Activated CD8-positive, alpha-beta memory T cell treated with anti-CD3 and anti-CD28 coated beads, Interleukin-2, amount 50 U/mL, for 24 hours (primary cell): ENCODE results near the gene ZNF490.
A peak's percentile ranks its signal among the peaks of the same experiment; 100 is the strongest.
"Not testable (repeated sequence)": the region's sequence is repeated elsewhere in the genome, so short reads cannot be mapped to it uniquely, and the experiment has no call there.

Experiments
- DNase-seq: peaks from one replicate; pipeline ENCODE4 v3.0.0-alpha.2; 2020; ENCODE audit errors: extremely low read depth

Gene ZNF490

DNA sequence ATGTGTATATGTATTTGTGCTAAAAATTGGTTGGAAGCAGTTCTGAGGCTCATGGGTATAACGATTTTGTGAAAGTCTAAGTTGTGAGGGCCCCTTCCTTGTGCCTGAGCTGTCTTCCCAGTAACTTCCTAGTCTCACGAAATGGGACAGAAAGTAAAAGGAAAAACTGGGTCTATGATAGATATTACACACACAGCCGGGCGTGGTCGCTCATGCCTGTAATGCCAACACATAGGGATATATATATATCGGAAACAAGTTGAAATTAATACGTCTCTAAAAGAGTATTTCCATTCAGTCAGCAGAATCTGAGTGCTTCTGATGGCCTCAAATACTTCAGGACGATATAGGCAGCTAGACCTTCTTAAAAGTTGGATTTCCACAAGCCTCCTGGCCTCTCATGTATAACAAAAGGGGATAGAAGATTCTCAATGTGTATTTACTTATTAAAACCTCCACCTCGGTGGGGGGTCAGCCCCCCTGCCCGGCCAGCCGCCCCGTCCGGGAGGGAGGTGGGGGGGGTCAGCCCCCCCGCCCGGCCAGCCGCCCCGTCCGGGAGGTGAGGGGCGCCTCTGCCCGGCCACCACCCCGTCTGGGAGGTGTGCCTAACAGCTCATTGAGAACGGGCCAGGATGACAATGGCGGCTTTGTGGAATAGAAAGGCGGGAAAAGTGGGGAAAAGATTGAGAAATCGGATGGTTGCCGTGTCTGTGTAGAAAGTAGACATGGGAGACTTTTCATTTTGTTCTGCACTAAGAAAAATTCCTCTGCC lies 10.8 kb upstream of the ZNF490 start:
- DNase-seq: not testable (repeated sequence)

DNA sequence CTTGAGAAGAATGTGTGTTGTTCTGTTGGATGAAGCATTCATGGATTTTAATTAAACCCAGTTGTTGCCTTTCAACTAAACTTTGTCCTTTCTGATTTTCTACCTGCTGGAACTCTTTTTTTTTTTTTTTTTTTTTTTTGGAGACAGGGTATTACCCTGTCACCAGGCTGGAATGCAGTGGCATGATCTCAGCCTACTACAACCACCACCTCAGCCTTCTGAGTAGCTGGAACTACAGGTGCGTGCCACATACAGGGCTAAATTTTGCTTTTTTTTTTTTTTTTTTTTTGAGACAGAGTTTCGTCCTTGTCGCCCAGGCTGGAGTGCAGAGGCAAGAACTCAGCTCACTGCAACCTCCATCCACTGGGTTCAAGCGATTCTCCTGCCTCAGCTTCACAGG lies 7.0 kb upstream of the ZNF490 start:
- no peak for DNase-seq

DNA sequence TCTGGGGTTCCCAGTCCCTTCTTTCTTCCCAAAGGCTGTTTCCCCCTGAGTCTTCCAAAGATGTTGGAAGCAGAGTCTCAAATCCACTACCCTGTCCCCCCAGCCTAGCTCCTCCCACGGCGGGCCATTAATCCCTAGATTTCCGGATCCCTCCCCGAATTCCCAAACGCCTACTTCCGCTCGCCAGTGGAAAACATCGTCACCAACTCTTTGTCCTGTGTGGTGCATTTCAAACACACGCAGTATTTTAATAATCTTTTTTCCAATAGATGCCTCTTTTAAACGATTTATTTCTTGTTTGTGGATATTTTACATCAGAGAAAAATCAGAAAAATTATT lies 717 bp upstream of the ZNF490 start:
- DNase-seq: no peak

DNA sequence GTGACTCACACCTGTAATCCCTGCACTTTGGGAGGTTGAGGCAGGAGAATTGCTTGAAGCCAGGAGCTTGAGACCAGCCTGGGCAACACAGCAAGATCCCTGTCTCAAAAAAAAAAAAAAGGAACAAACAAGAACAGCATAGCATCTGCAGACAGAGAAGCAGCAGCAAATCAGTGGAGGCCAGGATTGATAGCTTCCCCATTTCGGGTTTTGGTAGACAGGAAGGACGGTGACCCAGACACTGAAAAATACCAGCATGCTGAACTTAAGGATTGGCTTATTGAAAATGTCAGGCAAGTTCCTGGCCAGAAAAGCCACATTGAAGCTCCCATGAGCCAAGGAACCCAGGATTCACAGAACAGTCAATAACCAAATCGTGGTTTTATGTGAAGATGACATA lies 3.0 kb downstream of the ZNF490 start:
- DNase-seq: no peak

DNA sequence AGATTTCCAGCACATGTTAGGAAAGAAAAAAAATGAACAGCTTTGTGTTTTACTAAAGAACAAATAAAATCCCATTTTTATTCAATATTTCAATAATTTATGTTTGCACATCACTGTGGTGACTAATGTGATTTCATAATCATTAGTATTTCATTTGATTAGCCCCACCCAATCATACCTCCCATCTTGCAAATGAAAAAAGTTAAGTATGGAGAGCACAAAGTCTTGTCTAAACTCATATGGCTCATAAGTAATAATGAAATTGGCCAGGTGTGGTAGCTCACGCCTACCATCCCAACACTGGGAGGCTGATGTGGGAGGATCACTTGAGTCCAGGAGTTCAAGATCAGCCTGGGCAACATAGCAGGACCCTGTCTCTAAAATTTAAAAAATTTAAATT lies 3.8 kb downstream of the ZNF490 start:
- DNase-seq: no peak

DNA sequence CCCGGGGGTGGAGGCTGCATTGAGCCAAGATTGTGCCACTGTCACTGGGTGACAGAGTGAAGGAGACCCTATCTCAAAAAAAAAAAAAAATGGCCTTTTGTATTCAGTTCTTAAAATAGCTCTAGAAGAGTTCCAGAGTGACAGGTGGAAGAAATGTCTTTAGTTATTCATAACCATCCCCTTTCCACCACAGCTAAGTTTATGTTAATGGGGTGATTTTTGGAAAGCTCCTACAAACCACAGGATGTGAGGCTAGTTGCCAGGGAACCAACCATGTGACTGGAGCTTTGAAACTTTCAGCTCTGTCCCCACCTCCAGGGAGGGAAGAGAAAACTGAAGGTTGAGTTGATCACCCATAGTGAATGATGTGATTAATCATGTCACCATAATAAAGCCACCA lies 6.9 kb downstream of the ZNF490 start:
- no peak for DNase-seq

DNA sequence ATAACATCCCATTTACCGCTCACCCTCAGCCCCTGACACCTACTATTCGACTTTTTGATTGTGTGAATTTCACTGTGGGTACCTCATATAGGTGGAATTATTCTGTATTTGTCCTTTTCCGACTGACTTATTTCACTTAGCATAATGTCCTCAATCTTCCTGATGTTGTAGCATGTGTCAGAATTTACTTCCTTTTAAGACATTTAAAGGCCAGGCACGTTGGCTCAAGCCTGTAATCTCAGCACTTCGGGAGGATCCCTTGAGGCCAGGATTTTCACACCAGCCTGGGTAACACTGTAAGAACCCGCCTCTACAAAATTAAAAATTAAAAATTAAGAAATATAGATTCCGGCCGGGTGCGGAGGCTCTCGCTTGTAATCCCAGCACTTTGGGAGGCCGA lies 13.0 kb downstream of the ZNF490 start:
- DNase-seq: no peak

DNA sequence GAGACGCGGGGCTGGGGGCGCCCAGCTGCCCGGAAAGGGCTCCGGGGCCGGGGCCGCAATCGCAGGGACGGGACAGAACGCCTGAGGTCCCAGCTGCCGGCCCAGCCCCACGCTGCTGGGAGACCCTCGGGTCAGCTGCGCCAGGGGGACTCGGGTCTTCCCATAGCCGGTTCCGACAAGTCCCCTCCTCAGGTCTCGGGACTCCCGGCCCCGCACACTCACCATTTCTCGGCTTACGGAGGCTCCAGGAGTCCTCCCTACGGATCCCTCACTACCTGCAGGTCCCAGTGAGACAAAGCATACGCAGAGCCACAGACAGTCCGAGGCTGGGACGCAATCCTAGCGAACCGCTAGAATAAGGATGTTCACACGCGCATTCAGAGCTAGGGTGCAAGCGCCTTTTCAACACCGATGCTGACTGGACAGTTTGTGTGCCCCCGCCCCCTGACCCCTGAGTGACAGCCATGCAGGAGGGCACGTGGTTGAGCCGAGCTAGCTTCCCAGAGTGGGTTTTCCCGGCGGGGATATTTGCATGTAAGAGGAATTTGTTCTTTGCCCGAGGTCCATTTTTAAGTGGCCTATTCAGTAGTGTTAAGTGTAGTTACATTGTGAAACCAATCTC lies 13.6 kb downstream of the ZNF490 start:
- DNase-seq: no peak

DNA sequence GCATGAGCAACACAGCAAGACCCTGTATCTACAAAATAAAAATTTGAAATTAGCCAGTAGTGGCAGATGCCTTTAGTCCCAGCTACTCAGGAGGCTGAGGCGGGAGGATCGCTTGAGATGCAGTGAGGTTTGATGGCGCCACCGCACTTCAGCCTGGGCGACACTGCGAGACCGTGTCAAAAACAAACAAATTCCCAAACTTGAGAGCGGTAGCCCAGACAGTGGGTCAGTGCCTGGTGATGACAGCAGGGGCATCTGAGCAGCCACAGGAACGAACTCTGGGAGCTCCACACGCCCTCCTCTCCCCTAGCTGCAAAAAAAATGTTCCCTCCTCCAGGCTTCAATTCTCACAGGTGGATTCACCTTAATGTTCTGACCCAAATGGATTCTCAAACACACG lies 14.1 kb downstream of the ZNF490 start:
- DNase-seq: no peak

DNA sequence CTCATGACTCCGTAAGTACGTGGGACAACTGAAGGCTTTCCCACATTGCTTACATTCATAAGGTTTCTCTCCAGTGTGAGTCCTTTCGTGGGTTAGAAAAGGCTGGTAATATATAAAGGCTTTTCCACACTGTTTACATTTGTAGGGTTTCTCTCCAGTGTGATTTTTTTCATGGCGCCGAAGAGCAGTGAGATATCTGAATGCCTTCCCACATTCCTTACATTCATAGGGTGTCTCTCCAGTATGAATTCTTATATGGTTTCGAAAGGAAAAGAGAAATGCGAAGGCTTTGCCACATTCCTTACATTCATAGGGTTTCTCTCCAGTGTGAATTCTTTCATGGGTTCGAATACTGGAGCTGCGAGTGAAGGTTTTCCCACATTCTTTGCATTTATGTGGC lies 29.5 kb downstream of the ZNF490 start:
- no peak for DNase-seq

DNA sequence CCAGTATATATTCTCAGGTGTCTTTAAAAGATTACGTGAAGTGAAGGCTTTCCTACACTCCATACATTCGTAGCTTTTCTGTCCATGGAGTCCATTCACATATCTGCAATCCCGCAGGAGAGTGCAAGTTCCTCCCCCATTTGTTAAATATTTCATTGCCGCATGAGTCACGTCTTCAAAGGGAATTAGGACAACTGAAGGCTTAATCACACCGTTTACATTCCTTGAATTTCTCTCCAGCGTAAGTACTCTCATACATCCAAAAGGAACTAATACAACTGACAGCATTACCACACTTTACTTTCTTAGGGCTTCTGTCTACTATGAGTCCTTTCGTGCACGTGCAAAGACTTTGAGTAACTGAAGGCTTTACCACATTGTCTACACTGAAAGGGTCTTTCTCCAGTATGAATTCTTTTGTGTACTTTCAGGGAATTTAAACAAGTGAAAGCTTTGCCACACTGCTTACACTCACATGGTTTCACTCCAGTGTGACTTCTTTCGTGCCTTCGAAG lies 30.4 kb downstream of the ZNF490 start:
- DNase-seq: no peak

DNA sequence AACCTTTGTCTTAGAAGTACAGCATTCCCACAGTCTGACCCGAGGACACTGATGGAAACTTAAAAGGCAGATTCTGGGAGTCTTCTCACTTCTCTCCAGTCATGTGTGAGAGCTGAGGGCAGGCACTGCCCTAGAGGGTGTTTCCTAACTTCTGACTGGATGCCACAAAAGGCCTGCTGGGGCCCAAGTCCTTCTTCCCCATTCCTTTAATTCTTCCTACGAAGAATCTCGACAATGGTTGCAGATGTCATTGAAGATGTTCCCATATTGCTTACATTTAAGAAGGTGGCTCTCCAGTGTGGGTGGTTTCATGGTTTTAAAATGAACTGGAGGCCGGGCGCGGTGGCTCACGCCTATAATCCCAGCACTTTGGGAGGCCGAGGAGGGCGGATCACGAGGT lies 32.0 kb downstream of the ZNF490 start:
- DNase-seq: no peak

DNA sequence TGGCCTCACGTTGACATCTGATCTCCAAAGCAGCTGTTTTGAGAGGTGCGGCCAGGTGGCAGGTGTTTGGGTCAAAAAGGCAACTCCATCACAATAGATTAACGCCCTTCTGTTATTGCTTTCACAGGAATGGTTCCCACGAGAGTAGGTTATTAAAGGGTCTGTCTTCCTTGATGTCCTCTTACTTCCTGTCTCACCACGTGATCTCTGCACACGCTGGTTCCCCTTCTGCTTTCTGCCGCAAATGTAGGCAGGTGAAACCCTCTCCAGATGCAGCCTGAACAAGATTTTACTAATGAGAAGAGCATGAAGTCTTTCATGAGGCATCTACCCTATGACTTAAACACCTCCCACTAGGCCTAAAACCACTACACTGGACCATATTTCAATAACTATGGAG lies 36.6 kb downstream of the ZNF490 start:
- DNase-seq: no peak

DNA sequence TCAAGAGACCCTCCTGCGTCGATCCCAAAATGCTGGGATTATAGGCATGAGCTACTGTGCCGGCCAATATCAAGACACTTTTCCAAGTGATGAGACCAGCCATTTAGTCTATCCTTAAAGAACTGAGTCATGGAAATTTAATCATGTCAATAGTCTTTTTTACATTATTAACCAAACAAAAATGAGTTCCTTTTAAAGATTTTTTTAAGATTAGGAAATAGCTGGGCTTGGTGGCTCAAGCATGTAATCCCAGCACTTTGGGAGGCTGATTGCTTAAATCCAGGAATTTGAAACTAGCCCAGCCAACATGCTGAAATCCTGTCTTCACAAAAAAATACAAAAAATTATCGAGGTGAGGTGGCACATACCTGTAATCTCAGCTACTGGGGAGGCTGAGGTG lies 42.7 kb downstream of the ZNF490 start:
- no peak for DNase-seq

DNA sequence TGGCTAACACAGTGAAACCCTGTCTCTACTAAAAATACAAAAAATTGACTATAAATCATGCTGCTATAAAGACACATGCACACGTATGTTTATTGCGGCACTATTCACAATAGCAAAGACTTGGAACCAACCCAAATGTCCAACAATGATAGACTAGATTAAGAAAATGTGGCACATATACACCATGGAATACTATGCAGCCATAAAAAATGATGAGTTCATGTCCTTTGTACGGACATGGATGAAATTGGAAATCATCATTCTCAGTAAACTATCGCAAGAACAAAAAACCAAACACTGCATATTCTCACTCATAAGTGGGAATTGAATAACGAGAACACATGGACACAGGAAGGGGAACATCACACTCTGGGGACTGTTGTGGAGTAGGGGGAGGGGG lies 44.2 kb downstream of the ZNF490 start:
- not testable (repeated sequence) for DNase-seq

DNA sequence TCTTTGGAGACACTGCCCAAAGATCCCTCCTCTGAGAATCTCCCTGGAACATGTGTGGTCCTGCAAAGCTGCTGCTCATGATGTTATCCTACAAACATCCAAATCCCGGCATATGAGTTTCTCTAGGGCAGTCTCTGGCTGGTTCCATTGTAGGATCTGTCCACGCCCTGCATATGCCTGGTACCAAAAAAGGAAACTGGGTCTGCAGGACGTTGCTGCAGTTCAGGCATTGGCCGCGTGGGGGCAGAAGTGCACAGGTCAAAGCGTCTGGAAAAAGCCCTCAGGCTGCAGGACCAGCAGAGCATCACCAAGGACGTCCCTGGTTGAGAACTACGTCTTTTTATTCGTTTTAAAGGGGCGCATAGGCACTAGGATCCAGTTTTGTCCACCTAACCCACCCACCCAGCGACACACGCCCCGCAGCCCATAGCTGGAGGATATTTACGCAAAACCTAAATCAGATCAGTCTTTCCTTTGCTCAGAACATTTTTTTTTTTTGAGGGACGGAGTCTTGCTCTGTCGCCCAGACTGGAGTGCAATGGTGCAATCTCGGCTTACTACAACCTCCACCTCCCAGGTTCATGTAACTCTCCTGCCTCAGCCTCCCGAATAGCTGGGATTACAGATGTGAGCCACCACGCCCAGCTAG lies 46.5 kb downstream of the ZNF490 start:
- DNase-seq: peak; percentile 78

DNA sequence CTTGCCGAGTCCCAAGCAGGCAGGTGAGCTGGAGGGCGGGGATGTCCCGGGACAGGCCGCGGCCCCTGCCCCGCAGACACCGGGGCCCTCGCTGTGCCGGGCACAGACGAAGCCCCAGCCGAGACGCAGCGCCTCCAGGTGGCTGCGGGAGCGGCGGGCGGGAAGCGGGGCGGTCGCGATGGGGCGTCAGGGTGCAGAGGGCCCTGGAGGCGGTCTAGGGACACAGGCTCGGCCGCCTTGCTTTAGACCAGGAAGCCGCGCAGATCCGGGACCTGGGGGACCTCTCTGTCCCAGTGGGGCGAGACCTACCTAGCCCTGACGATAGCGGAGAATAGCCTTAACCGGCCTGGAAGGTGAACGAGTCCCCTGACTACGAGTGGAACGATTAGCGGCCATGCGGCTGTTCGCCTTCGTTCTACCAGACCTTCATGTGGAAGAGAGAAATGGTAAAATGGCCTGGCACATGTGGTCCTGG lies 55.1 kb downstream of the ZNF490 start:
- no peak for DNase-seq

DNA sequence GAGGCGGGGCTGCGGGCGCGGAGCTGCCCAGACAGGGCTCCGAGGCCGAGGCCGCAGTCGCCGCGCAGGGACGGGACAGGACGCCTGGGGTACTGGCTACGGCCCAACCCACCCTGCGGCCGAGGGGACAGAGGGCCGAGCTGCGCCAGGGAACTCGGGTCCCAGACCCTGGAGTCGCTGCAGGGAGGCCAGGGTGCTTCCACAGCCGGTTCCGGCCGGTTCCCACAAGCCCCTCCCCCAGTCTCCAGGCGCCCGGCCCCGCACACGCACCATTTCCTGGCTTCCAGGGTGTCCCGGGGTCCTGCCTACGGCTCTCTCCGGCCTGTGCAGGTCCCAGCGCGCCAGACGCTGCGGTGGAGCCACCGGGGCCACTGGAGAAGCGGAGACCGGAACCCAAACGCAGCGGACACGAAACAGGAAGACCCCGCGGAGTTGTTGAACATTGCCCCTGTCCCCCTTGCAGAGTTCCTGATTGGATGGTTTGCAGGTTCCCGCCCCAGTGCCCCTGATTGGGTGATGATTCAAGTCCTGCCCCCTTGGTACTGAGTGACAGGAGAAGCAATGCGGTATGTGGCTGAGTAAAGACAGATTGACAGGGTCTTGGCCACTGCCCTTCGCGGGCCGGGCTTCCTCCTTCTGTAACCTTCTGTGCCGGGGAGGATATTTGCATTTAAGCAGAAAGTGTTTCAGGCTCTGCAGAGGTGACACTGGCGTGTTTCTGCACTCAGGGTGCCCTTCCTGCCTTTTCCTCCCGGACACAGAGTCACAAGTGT lies 59.4 kb downstream of the ZNF490 start, which contains the start of gene ZNF564:
Gene ZNF564, minus strand, starts transcription at position 423 of the 773 bp plus-strand sequence. Its CDS starts 150 bp downstream, at position 273.
- DNase-seq: peak; percentile 87

DNA sequence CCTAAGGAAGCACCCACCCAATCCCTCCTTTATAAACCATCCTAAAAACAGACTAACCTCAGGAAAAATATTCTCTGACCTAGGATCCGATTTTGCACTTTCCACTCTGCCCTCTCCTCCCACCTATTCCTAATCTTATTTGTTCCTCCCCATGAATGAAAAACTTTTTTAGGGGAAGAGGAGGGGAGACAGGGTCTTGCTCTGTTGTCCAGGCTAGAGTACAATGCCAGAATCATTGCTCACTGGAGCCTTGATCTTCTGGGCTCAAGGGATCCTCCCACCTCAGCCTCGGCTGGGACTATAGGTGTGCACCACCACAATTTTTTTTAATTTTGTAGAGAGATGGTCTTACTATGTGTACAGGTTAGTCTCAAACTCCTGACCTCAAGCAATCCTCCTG lies 63.7 kb downstream of the ZNF490 start:
- no peak for DNase-seq

DNA sequence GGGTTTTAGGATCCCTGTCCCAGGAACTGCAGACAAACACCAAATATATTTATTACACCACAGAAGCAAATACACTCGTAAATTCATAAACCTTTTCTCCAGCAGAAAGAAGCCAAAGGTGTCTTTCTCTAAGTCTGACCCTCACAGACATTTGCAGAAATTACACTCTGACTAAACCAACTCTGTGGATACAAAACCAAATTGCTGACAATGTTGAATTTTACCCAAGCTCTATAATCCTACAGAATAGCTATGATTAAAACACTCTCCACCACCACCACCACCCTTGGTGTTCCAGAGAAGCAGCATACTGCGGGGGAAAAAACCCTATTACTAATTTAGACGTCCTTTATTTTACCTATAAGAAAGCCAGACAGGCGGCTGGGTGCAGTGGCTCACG lies 64.5 kb downstream of the ZNF490 start:
- DNase-seq: no peak

DNA sequence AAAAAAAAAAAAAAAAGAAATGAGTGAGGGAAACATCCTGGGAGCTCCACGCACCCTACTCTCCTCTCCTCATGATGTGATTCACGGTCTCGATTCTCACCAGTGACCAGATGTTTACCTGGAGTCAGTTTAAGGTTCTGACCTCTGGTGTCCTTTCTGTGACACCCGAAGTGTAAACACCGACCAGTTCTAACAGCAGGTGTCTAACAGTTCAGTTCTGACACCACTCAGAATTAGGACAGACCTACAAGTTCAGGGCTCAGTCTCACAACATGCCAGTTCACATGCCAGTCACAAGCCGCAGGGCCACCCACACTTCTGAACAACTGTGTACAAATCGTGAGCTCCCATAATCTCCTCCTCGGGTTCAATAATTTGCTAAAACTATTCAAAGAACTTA lies 65.3 kb downstream of the ZNF490 start:
- DNase-seq: no peak

DNA sequence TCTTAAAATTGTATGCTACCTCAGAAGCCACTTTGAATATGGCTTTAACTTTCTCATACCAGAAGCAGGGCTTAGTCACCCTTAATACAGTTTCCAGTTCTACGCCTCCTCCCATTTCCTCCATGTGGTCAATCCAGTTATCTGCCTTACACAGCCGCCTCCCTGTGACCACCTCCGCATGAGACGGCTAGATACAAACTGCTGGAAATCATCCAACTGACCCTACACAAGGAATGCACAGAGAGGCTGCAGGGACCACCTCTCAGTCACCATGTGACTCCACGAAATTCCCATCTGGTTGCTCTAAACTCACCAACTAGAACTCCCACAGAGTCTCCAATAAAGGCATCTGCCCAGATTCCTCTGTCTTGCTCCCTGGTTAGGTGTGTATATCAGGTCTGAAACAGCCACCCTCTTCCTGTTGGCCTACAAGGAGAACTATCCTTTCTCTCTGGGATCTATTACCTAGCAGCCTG lies 66.2 kb downstream of the ZNF490 start:
- DNase-seq: no peak
